ENCODE results near the gene EPHA2.
A peak's percentile ranks its signal among the peaks of the same experiment; 100 is the strongest.

The EPHA2 gene

GRCh38 chr1:16150508-16150907 lies 5.4 kb downstream of the EPHA2 start:
- H3K27ac Mint-ChIP-seq, result no peak overlapping the region
- no peaks in the 10 kb centered on the region for H3K27me3 Mint-ChIP-seq (ENCODE audit: low read depth, poor library complexity)
- no peak for TF ChIP-seq CTCF (IDR thresholded peaks at IDR 0.05)
- H3K4me1 Mint-ChIP-seq, result peaks cover 63% of the 10 kb centered on the region
- DNase-seq, result no peak
- H3K36me3 Mint-ChIP-seq (ENCODE audit: low read depth), result peaks cover 30% of the 10 kb centered on the region
- no peaks in the 10 kb centered on the region for H3K9me3 Mint-ChIP-seq
- no peak overlapping the region for H3K4me3 Mint-ChIP-seq

GRCh38 chr1:16149702-16150488 lies 6.0 kb downstream of the EPHA2 start:
- Mint-ChIP-seq H3K36me3 (ENCODE audit: low read depth) (peaks cover 30% of the 10 kb centered on the region), H3K4me3 (no peak overlapping the region), H3K27ac (no peak overlapping the region), H3K4me1 (peaks cover 67% of the 10 kb centered on the region), H3K9me3 (no peaks in the 10 kb centered on the region), H3K27me3 (ENCODE audit: low read depth, poor library complexity) (no peaks in the 10 kb centered on the region)
- DNase-seq, result no peak
- TF ChIP-seq CTCF (IDR thresholded peaks at IDR 0.05), result no peak

GRCh38 chr1:16149146-16149545 lies 6.7 kb downstream of the EPHA2 start:
- Mint-ChIP-seq H3K27me3 (ENCODE audit: low read depth, poor library complexity) (no peaks in the 10 kb centered on the region), H3K27ac (no peak overlapping the region), H3K4me1 (peaks cover 71% of the 10 kb centered on the region), H3K9me3 (no peaks in the 10 kb centered on the region), H3K4me3 (no peak overlapping the region), H3K36me3 (ENCODE audit: low read depth) (peaks cover 30% of the 10 kb centered on the region)
- no peak for DNase-seq
- TF ChIP-seq CTCF (IDR thresholded peaks at IDR 0.05), result no peak

- H3K4me1 Mint-ChIP-seq, result peaks cover 66% of the 10 kb centered on the region
- H3K27me3 Mint-ChIP-seq (ENCODE audit: low read depth, poor library complexity), result no peaks in the 10 kb centered on the region
- H3K27ac Mint-ChIP-seq, result peak overlapping the region; percentile 82
- no peak for TF ChIP-seq CTCF (IDR thresholded peaks at IDR 0.05)
- no peak overlapping the region for H3K4me3 Mint-ChIP-seq
- no peaks in the 10 kb centered on the region for H3K9me3 Mint-ChIP-seq
- DNase-seq, result no peak
- H3K36me3 Mint-ChIP-seq (ENCODE audit: low read depth), result peaks cover 30% of the 10 kb centered on the region
Observed at GRCh38 chr1:16148329-16149092, 7.4 kb downstream of the EPHA2 start.

- Mint-ChIP-seq H3K36me3 (ENCODE audit: low read depth) (peaks cover 38% of the 10 kb centered on the region), H3K27me3 (ENCODE audit: low read depth, poor library complexity) (peaks cover 4% of the 10 kb centered on the region), H3K4me1 (peaks cover 56% of the 10 kb centered on the region), H3K4me3 (no peak overlapping the region), H3K9me3 (no peaks in the 10 kb centered on the region), H3K27ac (peak overlapping the region; percentile 98)
- DNase-seq, result no peak
- TF ChIP-seq CTCF (IDR thresholded peaks at IDR 0.05), result no peak
Observed at GRCh38 chr1:16147156-16147926, 8.5 kb downstream of the EPHA2 start.

Measured in nephron progenitor cell (in vitro differentiated cells).